GM19468 (cell line): Measurements from ENCODE around the gene ENHO.

Experiments
- ATAC-seq: cut with Tn5 transposase; IDR thresholded peaks from one replicate; pipeline ENCODE4 v1.9.1; 2021; ENCODE audit warnings: mild to moderate bottlenecking, moderate library complexity, moderate number of reproducible peaks; ENCODE audit not compliant: unreplicated experiment; ENCODE audit errors: extremely low read depth

The ENHO gene

GRCh38 chr9:34555936-34556525 lies 33.2 kb upstream of the ENHO start:
- no peak for ATAC-seq

- no peak for ATAC-seq
Measured at GRCh38 chr9:34555500-34555899, 32.7 kb upstream of the ENHO start.

- no peak for ATAC-seq
Measured at GRCh38 chr9:34555002-34555348, 32.2 kb upstream of the ENHO start.

GRCh38 chr9:34554211-34555001 lies 31.6 kb upstream of the ENHO start:
- no peak for ATAC-seq

- no peak for ATAC-seq
Measured at GRCh38 chr9:34553511-34554021, 30.8 kb upstream of the ENHO start.

GRCh38 chr9:34552986-34553385 lies 30.2 kb upstream of the ENHO start:
- ATAC-seq = no peak

GRCh38 chr9:34552606-34552981 lies 29.8 kb upstream of the ENHO start:
- no peak for ATAC-seq

GRCh38 chr9:34551751-34552605 lies 29.2 kb upstream of the ENHO start:
- no peak for ATAC-seq

GRCh38 chr9:34550681-34551270 lies 28.0 kb upstream of the ENHO start:
- no peak for ATAC-seq

GRCh38 chr9:34550016-34550680 lies 27.4 kb upstream of the ENHO start:
- ATAC-seq = no peak

- no peak for ATAC-seq
Measured at GRCh38 chr9:34549407-34549732, 26.6 kb upstream of the ENHO start.

GRCh38 chr9:34547960-34548611 lies 25.3 kb upstream of the ENHO start:
- no peak for ATAC-seq

GRCh38 chr9:34546834-34547827 lies 24.3 kb upstream of the ENHO start:
- ATAC-seq = no peak

- ATAC-seq = no peak
Measured at GRCh38 chr9:34546102-34546833, 23.5 kb upstream of the ENHO start.

GRCh38 chr9:34545497-34545896 lies 22.7 kb upstream of the ENHO start:
- ATAC-seq = no peak

- ATAC-seq = no peak
Measured at GRCh38 chr9:34544035-34544434, 21.2 kb upstream of the ENHO start.

- no peak for ATAC-seq
Measured at GRCh38 chr9:34541540-34541939, 18.8 kb upstream of the ENHO start.

- no peak for ATAC-seq
Measured at GRCh38 chr9:34540827-34541226, 18.0 kb upstream of the ENHO start.
